ENCODE measurements around the gene CMTM4.
"Not testable (repeated sequence)": the region's sequence is repeated elsewhere in the genome, so short reads cannot be mapped to it uniquely, and the experiment has no call there.

Gene CMTM4

DNA sequence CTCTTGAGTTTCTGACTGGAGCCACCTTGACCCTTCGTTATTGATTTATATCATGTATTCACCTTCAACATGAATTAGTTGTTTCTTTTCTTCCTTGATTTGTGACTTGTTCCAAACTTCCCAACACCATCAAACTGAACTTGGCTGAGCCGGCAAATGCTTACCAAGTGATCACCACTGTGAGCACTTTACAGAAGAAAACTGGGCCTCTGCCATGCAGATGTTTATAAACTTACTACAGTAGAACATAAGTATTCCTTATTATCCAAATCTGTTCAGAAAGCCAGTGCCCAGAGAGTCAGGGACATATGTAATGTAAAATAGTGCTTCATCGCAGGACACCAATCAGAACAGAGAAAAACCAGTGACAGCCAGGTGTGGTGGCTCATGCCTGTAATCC is 19.9 kb downstream of the CMTM4 start:
- no peak for DNase-seq
- CTCF ChIA-PET: interaction anchor here (1.5 kb wide), 1 partner anchor 26 kb away, joined by 3 read pairs; no protein-coding TSS in a partner anchor
- H3K36me3 Mint-ChIP-seq: no peaks in the 10 kb centered on the region
- no peaks in the 10 kb centered on the region for H3K9me3 Mint-ChIP-seq
- H3K27ac Mint-ChIP-seq: no peak overlapping the region
- H3K27me3 Mint-ChIP-seq: peaks cover 4% of the 10 kb centered on the region
- H3K4me1 Mint-ChIP-seq: no peaks in the 10 kb centered on the region
- no peak overlapping the region for H3K4me3 Mint-ChIP-seq

DNA sequence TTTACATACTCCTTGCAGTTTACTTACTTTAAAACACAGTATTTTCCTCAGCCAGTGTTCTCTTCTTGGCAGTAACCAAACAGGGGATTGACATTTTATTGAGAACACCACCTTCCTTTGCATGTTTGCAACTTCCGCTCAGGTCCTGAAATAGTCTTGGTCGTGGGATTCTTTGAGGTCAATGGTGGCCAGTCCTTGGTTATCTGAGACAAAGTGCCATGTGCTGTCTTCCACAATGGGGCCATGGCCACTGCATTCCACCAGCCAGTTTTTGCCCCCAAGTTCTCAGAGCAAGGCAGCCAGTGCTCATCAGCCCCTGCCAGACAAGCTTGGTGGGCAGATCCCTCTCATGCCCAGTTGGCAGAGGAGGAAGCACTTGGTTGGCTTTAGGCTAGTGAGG is 22.9 kb downstream of the CMTM4 start:
- DNase-seq: no peak
- peaks cover 4% of the 10 kb centered on the region for H3K27me3 Mint-ChIP-seq
- no peaks in the 10 kb centered on the region for H3K36me3 Mint-ChIP-seq
- no peaks in the 10 kb centered on the region for H3K9me3 Mint-ChIP-seq
- CTCF ChIA-PET: interaction anchor here (0.9 kb wide), 1 partner anchor 53 kb away, joined by 3 read pairs; no protein-coding TSS in a partner anchor
- no peaks in the 10 kb centered on the region for H3K4me1 Mint-ChIP-seq
- no peak overlapping the region for H3K4me3 Mint-ChIP-seq
- no peak overlapping the region for H3K27ac Mint-ChIP-seq

DNA sequence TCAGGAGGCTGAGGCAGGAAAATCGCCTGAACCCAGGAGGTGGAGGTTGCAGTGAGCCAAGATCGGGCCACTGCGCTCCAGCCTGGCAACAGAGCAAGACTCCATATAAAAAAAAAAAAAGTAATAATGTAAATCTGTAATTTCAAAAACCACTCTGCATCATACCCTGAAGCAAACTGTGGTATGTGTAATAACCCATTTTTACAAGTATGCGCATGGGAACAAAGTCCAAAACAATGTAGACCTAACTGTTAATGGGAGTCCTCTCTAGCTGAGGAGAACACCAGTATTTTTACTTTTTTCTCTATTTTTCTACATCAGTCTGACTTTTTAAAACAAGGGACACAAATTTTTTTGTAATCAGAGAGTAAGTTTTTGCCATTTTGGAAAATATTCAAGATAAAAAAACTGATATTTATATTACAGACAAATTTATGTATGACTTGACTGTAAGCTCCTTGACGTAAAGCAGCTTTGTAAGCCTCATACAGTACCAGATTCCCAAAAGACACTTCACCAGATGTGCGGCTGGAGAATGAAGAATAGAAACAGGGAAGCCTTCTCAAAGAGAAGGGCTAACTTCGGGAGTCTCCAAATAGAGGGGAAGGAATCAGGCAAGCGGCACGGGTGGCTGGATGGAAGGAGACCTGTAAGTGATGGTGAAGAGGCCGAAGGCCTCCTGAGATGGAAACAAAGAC is 25.7 kb downstream of the CMTM4 start:
- Mint-ChIP-seq H3K9me3 (no peaks in the 10 kb centered on the region), H3K27me3 (peaks cover 2% of the 10 kb centered on the region), H3K27ac (no peak overlapping the region), H3K4me3 (no peak overlapping the region), H3K4me1 (no peaks in the 10 kb centered on the region), H3K36me3 (no peaks in the 10 kb centered on the region)
- no peak for DNase-seq
- CTCF ChIA-PET: no interaction called here

DNA sequence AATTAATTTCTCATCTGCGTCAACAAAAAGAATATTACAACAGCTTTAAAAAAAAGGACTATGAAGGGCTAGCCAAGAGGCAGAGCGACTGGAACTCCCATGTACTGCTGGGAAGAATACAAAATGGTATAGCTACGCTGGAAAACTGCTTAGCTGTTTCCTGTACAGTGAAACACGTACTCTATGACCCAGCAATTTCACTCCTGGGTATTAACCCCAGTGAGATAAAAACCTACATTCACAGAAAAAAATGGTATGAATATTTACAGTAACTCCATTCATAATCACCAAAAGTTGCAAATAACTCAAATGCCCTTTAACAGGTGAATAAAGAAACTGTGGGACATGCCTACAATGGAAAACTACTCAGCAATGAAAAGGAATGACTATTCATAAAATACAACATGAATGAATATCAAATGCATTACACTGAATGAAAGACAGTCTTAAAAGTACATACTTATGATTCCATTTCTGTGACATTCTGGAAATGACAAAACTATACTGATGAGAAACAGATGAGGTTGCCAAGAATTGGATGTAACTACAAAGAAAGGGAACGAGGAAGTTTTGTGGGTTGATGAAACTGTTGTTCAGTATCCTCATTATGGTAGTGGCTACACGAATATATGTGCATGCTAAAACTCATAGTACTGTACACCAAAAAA is 27.6 kb downstream of the CMTM4 start:
- CTCF ChIA-PET: interaction anchor here (0.5 kb wide), 1 partner anchor 18 kb away, joined by 3 read pairs; no protein-coding TSS in a partner anchor
- H3K27me3 Mint-ChIP-seq: peaks cover 4% of the 10 kb centered on the region
- no peak overlapping the region for H3K4me3 Mint-ChIP-seq
- H3K27ac Mint-ChIP-seq: no peak overlapping the region
- no peaks in the 10 kb centered on the region for H3K36me3 Mint-ChIP-seq
- H3K4me1 Mint-ChIP-seq: no peaks in the 10 kb centered on the region
- no peak for DNase-seq
- no peaks in the 10 kb centered on the region for H3K9me3 Mint-ChIP-seq

DNA sequence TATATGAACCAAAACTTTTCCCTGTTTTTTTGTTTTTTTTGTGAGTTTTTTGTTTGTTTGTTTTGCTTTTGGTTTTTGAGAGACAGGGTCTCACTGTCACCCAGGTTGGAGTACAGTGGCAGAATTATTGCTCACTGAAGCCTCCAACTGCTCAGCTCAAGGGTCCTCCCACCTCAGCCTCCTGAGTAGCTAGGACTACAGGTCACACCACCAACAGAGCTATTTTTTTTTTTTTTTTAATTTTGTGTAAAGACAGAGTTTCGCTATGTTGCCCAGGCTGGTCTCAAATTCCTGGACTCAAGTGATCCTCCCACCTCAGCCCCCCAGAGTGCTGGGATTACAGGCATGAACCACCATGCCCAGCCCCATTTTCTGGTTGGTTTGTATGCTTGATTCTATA is 28.6 kb downstream of the CMTM4 start:
- H3K4me3 Mint-ChIP-seq: no peak overlapping the region
- H3K27ac Mint-ChIP-seq: no peak overlapping the region
- no peaks in the 10 kb centered on the region for H3K9me3 Mint-ChIP-seq
- peaks cover 4% of the 10 kb centered on the region for H3K27me3 Mint-ChIP-seq
- DNase-seq: no peak
- no peaks in the 10 kb centered on the region for H3K36me3 Mint-ChIP-seq
- CTCF ChIA-PET: interaction anchor here (0.9 kb wide), 1 partner anchor 17 kb away, joined by 3 read pairs; no protein-coding TSS in a partner anchor
- no peaks in the 10 kb centered on the region for H3K4me1 Mint-ChIP-seq

DNA sequence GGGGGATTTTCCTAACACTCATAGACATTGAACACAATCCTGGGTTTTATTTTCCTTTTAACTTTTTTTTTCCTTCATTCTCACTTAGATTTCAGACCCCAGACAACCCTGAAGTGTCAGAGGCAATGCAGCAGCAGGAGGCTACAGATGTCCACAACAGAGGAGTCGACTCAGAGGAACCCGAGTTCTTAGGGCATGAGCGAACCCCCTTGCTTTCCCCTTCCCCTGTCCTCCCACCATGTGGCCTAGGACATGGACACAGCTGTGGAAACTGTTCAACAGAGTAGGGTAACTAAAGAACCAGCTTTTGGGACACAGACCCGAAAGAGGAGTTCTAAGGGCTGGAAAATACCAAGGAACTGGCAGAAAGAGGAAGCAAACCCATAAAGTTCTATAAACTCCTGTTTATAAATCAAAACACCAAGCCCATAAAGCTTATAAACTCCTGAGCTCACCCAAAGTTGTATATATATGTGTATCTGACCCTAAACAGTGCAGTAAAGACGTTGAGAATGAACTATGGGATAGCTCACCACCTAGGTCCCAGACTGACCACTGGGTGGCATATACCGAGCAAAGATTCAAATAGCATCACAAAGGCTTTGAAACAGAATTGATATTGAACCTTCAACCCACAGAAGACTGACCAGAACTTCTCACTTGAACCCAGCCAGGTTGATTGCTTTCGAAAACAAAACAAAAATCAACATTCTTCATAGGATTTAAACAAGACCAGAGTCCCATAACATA is 33.9 kb downstream of the CMTM4 start:
- no peak for DNase-seq
- Mint-ChIP-seq H3K36me3 (no peaks in the 10 kb centered on the region), H3K4me1 (peaks cover 4% of the 10 kb centered on the region), H3K4me3 (no peak overlapping the region), H3K9me3 (no peaks in the 10 kb centered on the region), H3K27me3 (peaks cover 31% of the 10 kb centered on the region), H3K27ac (no peak overlapping the region)
- CTCF ChIA-PET: interaction anchor here (1.1 to 4.0 kb wide), 4 partner anchors 11 to 256 kb away, joined by 3 to 28 read pairs (median 6); no protein-coding TSS in a partner anchor

DNA sequence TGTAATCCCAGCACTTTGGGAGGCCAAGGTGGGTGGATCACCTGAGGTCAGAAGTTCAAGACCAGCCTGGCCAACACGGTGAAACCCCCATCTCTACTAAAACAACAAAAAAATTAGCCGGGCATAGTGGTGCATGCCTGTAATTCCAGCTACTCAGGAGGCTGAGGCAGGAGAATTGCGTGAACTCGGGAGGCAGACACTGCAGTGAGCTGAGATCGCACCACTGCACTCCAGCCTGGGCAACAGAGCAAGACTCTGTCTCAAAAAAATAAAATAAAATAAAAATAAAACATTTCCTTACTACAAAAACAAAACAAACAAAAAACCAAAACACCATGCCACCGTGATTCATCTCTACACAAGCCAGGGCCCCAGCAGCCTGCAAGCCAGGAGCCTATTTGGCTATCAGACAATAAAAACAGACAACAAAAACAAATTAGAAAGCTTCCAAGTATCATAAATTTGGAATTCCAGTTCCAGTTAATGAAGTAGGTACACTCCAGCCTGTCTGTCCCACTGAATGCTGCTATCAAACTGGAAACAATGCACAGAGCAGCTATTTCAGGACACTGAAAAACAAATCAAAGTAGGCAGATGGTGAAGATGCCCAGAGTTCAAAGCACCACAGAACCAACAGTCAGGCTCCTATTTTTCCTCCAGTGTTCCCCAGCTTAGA is 34.7 kb downstream of the CMTM4 start:
- CTCF ChIA-PET: interaction anchor here (1.1 to 4.0 kb wide), 3 partner anchors 10 to 255 kb away, joined by 3 to 28 read pairs (median 6); no protein-coding TSS in a partner anchor
- H3K4me3 Mint-ChIP-seq, H3K27ac Mint-ChIP-seq, H3K4me1 Mint-ChIP-seq, H3K36me3 Mint-ChIP-seq, DNase-seq, H3K9me3 Mint-ChIP-seq: not testable (repeated sequence)
- H3K27me3 Mint-ChIP-seq: peaks cover 35% of the 10 kb centered on the region

DNA sequence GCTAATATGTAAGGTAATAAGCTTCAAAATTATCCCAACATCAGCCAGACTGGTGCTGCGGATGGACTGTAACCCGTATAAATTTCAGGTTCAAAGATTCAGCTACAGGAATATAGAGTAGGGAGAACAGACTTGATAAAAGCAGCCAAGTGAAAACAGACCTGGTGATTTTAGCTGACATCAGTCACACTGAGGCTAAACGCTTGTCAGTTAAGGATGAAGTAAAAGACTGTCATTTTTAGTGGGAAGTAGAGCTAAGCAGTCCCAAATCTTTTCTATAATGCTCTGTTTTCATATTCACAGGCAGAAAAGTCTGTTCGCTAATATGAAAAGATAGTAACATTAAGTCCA is 35.4 kb downstream of the CMTM4 start:
- H3K27me3 Mint-ChIP-seq: peaks cover 35% of the 10 kb centered on the region
- H3K9me3 Mint-ChIP-seq: no peaks in the 10 kb centered on the region
- CTCF ChIA-PET: interaction anchor here (1.0 to 4.0 kb wide), 2 partner anchors 9 to 53 kb away, joined by 3 to 28 read pairs; no protein-coding TSS in a partner anchor
- no peak for DNase-seq
- peaks cover 4% of the 10 kb centered on the region for H3K4me1 Mint-ChIP-seq
- no peaks in the 10 kb centered on the region for H3K36me3 Mint-ChIP-seq
- no peak overlapping the region for H3K4me3 Mint-ChIP-seq
- no peak overlapping the region for H3K27ac Mint-ChIP-seq

DNA sequence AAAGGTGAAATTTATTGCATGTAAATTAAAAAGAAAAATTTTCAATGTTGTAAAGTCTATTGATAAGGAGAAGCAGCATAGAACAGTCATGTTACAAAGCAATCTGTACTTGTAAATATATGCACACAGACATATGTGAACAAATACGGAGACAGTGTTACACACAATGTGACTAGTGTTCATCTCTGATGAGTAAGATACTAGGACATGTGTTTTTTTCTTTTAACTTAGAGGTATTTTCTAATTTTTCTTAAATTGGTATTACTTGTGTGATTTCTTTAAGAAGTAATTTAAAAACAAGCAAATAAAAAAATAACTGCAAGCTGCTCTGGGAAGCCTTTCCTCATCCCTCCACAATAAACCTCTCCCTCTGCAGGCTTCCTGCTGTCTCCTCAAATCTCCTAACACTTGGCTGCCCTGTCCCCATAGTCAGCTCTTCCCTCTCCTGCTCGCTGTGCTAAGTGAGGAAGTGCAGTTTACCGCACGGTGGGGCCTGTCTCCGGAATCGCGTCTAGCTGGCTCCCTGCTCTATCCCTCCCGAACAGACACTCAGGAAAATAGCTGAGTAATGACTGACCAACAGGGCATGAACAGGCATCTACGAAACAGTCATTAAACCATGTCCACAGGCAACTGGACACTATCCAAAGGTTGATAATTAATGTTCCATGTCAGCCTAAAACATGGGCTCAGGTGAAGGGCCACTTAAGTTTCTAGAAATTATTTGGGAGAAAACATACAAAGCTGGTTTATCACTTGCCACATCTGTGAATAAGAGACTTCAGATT is 35.9 kb downstream of the CMTM4 start:
- H3K27me3 Mint-ChIP-seq: peaks cover 33% of the 10 kb centered on the region
- DNase-seq: no peak
- H3K27ac Mint-ChIP-seq: no peak overlapping the region

DNA sequence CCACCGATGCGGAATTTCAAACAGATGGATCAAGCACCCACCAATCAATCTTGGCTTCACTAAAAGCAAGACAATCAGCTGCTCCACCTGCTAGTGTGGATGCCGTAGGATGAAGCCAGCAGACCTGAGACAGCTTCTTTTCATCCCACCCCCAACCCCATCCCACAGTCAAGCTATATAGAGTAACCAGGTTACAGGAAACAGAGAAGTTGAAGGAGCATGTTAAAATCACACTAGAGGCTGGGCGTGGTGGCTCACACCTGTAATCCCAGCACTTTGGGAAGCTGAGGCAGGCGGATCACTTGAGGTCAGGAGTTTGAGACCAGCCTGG is 37.7 kb downstream of the CMTM4 start:
- H3K4me1 Mint-ChIP-seq: peaks cover 4% of the 10 kb centered on the region
- H3K4me3 Mint-ChIP-seq: no peak overlapping the region
- H3K36me3 Mint-ChIP-seq: no peaks in the 10 kb centered on the region
- no peak overlapping the region for H3K27ac Mint-ChIP-seq
- H3K27me3 Mint-ChIP-seq: peaks cover 40% of the 10 kb centered on the region
- no peak for DNase-seq
- no peaks in the 10 kb centered on the region for H3K9me3 Mint-ChIP-seq
- CTCF ChIA-PET: interaction anchor here (1.0 to 2.0 kb wide), 3 partner anchors 8 to 209 kb away, joined by 3 to 7 read pairs (median 5); no protein-coding TSS in a partner anchor

More for the DNA sequence above, 35.9 kb downstream of the CMTM4 start:
- Mint-ChIP-seq H3K4me3 (no peak overlapping the region), H3K4me1 (peaks cover 4% of the 10 kb centered on the region), H3K36me3 (no peaks in the 10 kb centered on the region), H3K9me3 (no peaks in the 10 kb centered on the region)
- CTCF ChIA-PET: interaction anchor here (1.0 to 4.0 kb wide), 2 partner anchors 9 to 52 kb away, joined by 3 to 28 read pairs; no protein-coding TSS in a partner anchor

DNA sequence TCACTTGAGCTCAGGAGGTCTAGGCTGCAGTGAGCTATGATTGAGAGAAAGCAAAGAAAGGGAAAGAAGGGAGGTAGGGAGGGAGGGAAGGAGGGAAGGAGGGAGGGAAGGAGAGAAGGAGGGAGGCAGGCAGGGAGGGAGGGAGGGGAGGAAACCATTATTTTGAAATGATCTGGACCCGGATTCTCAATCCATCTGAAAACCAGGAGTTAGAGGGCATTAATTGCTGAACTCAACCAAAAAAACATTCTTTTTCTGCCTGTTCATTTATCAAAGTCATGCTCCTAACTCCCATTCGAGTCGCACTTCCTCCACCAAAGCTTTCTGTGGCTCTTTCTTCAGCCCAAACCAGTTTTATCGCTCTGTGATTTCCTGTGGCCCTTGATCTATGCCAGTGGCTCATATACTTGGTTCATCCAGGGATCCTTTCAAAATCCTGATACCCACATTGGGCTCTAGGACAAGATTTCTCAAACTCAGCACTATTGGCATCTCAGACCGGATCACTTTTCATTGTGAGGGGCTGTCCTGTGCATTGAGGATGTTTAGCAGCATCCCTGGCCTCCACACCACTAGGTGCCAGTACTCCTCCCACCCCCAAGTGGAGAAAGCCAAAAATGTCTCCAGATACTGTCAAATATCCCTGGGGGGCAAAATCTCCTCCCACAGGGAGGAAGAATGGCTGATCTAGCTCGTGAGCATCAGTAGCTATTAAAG is 38.2 kb downstream of the CMTM4 start:
- Mint-ChIP-seq H3K4me1 (peaks cover 4% of the 10 kb centered on the region), H3K9me3 (no peaks in the 10 kb centered on the region), H3K27me3 (peaks cover 40% of the 10 kb centered on the region), H3K4me3 (no peak overlapping the region), H3K36me3 (no peaks in the 10 kb centered on the region), H3K27ac (no peak overlapping the region)
- CTCF ChIA-PET: interaction anchor here (1.0 to 2.0 kb wide), 3 partner anchors 7 to 210 kb away, joined by 3 to 7 read pairs (median 5); no protein-coding TSS in a partner anchor
- DNase-seq: no peak

DNA sequence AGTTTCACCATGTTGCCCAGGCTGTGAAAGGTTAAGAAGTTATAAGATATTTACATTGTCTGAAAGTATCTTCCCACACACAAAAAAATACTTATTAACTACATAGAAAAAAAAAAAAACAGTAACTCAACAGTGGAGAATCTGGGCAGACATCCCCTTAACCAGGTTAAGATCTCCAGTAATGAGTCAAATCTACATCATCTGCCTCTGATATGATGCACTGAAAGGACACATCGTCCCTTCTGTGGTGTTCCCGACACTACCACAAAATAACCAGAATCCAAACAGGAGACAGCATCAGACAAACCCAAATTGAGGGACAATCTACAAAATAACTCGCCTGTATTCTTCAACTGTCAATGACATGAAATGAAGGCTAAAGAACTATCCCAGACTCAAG is 40.0 kb downstream of the CMTM4 start:
- no peak for DNase-seq
- H3K4me3 Mint-ChIP-seq: no peak overlapping the region
- CTCF ChIA-PET: no interaction called here
- no peaks in the 10 kb centered on the region for H3K9me3 Mint-ChIP-seq
- no peak overlapping the region for H3K27ac Mint-ChIP-seq
- H3K27me3 Mint-ChIP-seq: peaks cover 31% of the 10 kb centered on the region
- H3K4me1 Mint-ChIP-seq: peaks cover 11% of the 10 kb centered on the region
- no peaks in the 10 kb centered on the region for H3K36me3 Mint-ChIP-seq

All from activated naive CD4-positive, alpha-beta T cell treated with anti-CD3 and anti-CD28 coated beads, Interleukin-2, amount 10 ng/mL, durations not matched to agents 7 days and 5 days (primary cell).